OCI-LY3 (cell line): ENCODE measurements around the gene TAL2.
"Not testable (repeated sequence)": the region's sequence is repeated elsewhere in the genome, so short reads cannot be mapped to it uniquely, and the experiment has no call there.

Experiments used
- H2AFZ ChIP-seq: fragments of 200-600, 300-600 bp; shearing (Covaris generic); 2 replicates; pipeline ENCODE4 v1.6.0; 2014; ENCODE audit warnings: antibody characterized with exemption, low read depth, low read length
- H3K27ac ChIP-seq: fragments of 200-600, 300-600 bp; sonication (generic); 2 replicates; pipeline ENCODE4 v1.5.1; 2014; ENCODE audit warnings: mild to moderate bottlenecking, low read length, moderate library complexity, mixed read lengths
- H3K27me3 ChIP-seq: fragments of 200-600, 300-600 bp; sonication (generic); 2 replicates; pipeline ENCODE4 v1.6.1; 2014; ENCODE audit warnings: low read depth, low read length, mixed read lengths
- H3K36me3 ChIP-seq: fragments of 200-600, 300-600 bp; sonication (generic); replicated peaks from 2 replicates; pipeline ENCODE3; 2014; ENCODE audit warnings: low read depth, low read length, mixed read lengths
- H3K4me1 ChIP-seq: fragments of 300-600, 200-600 bp; sonication (generic); 2 replicates; pipeline ENCODE4 v1.6.1; 2014; ENCODE audit warnings: low read length, mixed read lengths
- H3K4me2 ChIP-seq: fragments of 200-600, 300-600 bp; sonication (generic); 2 replicates; pipeline ENCODE4 v1.6.1; 2014; ENCODE audit warnings: low read length, mixed read lengths
- H3K4me3 ChIP-seq: fragments of 300-600, 200-600 bp; sonication (generic); 2 replicates; pipeline ENCODE4 v1.5.1; 2014; ENCODE audit warnings: antibody characterized with exemption, mild to moderate bottlenecking, low read length, moderate library complexity
- H3K79me2 ChIP-seq: fragments of 300-600, 200-600 bp; shearing (Covaris generic); 2 replicates; pipeline ENCODE4 v1.6.1; 2014; ENCODE audit warnings: mild to moderate bottlenecking, low read length, mixed read lengths
- H3K9ac ChIP-seq: fragments of 300-600, 200-600 bp; shearing (Covaris generic); 2 replicates; pipeline ENCODE4 v1.6.0; 2014; ENCODE audit warnings: mild to moderate bottlenecking, low read length, moderate library complexity
- H3K9me3 ChIP-seq: fragments of 200-600, 300-600 bp; shearing (Covaris generic); 2 replicates; pipeline ENCODE4 v1.6.1; 2014; ENCODE audit warnings: low read length, mixed read lengths; ENCODE audit not compliant: insufficient read depth
- H4K20me1 ChIP-seq: fragments of 200-600, 300-600 bp; sonication (generic); 2 replicates; pipeline ENCODE4 v1.6.1; 2016; ENCODE audit warnings: low read length, mixed read lengths; ENCODE audit not compliant: insufficient read depth
- CTCF ChIP-seq: fragments of 200-600, 300-600 bp; sonication (generic); IDR thresholded peaks from 2 replicates; pipeline ENCODE4 v1.5.1; 2014; ENCODE audit warnings: antibody characterized with exemption, low read length, low read depth
- EZH2phosphoT487 ChIP-seq: fragments of 200-600 bp; shearing (Covaris generic); IDR thresholded peaks from 2 replicates; pipeline ENCODE4 v1.6.1; 2018; ENCODE audit warnings: antibody characterized with exemption, mixed run types, low read depth

The TAL2 gene

DNA sequence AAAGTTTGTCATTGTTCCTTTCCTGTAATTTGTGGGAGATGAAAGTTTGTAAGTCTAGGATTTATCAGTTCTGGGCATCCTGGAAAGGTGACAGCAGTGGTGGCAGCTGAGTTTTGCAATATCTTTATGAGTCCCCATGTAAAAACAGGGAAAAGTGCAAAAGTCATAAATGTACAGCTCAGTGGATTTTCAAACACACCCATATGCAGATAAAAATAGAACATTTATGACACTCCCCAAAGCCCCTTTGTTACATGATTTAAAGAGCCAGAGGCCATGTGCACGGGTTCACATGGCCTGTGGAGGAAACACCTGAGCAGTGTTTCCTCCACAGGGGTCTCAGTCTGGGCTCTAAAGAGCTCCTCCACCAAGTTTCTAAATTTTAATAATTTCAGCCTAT is 38.4 kb downstream of the TAL2 start:
- Histone ChIP-seq H3K27me3 (no peaks in the 10 kb centered on the region), H3K4me1 (peaks cover 3% of the 10 kb centered on the region), H3K27ac (no peak overlapping the region), H3K9me3 (no peaks in the 10 kb centered on the region), H3K79me2 (peaks cover 37% of the 10 kb centered on the region), H3K9ac (no peak overlapping the region), H3K4me3 (no peak overlapping the region), H2AFZ (no peak overlapping the region), H4K20me1 (peaks cover 2% of the 10 kb centered on the region; the same call in 1 of the 2 replicates), H3K36me3 (peaks cover 5% of the 10 kb centered on the region), H3K4me2 (no peak overlapping the region)
- TF ChIP-seq EZH2phosphoT487 = no peak
- no peak for TF ChIP-seq CTCF

DNA sequence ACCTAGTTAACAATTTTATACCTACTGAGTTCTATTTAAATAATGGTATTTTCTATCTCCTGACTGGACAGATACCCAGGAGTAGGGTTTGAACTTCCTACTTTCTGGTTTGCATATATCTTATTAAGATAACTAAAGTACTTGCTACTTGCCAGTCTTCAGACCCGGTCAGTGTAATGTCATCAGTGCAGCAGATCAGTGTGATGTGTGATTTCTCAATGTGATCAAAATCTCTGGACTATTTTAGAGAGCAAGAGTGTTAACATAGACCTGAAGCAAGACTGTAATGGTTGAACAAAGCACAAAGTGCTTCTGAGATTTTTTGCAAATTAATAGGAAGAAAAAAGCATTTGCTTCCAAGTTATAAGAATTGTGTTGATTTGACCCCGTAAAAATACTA is 38.9 kb downstream of the TAL2 start:
- no peak overlapping the region for H2AFZ ChIP-seq
- H3K36me3 ChIP-seq = peaks cover 5% of the 10 kb centered on the region
- no peaks in the 10 kb centered on the region for H3K27me3 ChIP-seq
- no peak overlapping the region for H3K9ac ChIP-seq
- H3K4me3 ChIP-seq = no peak overlapping the region
- no peaks in the 10 kb centered on the region for H3K4me1 ChIP-seq
- peaks cover 34% of the 10 kb centered on the region for H3K79me2 ChIP-seq
- H3K4me2 ChIP-seq = no peak overlapping the region
- H4K20me1 ChIP-seq = no peaks in the 10 kb centered on the region
- no peaks in the 10 kb centered on the region for H3K9me3 ChIP-seq
- TF ChIP-seq CTCF = no peak
- TF ChIP-seq EZH2phosphoT487 = no peak
- no peak overlapping the region for H3K27ac ChIP-seq

DNA sequence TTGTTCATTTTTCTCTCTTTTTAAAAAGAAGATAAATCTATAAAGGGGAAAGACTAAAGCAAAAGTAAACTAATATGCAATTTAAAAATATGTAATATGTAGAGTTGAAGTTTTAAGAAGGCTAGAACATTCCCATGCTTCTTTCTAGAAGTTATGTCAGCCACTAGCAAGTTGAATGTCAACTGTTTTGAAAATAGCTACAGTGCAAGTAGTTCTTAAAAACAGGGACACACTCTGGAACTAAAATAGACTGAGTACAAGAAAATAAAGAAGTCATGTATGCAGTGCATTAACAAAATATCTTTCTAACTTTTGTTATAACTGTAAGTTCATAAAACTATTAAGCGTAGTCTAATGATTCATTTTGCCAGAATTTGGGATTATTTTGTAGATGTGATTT is 40.0 kb downstream of the TAL2 start:
- Histone ChIP-seq H3K4me1 (no peaks in the 10 kb centered on the region), H3K4me3 (no peak overlapping the region), H4K20me1 (no peaks in the 10 kb centered on the region), H3K9ac (no peak overlapping the region), H3K36me3 (peaks cover 7% of the 10 kb centered on the region), H3K27ac (no peak overlapping the region), H3K9me3 (no peaks in the 10 kb centered on the region), H3K27me3 (no peaks in the 10 kb centered on the region), H3K79me2 (peaks cover 27% of the 10 kb centered on the region), H3K4me2 (no peak overlapping the region), H2AFZ (no peak overlapping the region)
- TF ChIP-seq CTCF (no peak), EZH2phosphoT487 (no peak)

- not testable (repeated sequence) for H4K20me1 ChIP-seq, H3K4me3 ChIP-seq, H3K9me3 ChIP-seq, H3K9ac ChIP-seq, H2AFZ ChIP-seq, H3K27me3 ChIP-seq, H3K4me1 ChIP-seq, H3K36me3 ChIP-seq, H3K27ac ChIP-seq, H3K4me2 ChIP-seq
- H3K79me2 ChIP-seq = peaks cover 19% of the 10 kb centered on the region
Measured at GRCh38 chr9:105703638-105704037, 41.4 kb downstream of the TAL2 start.

- H3K4me2 ChIP-seq = no peak overlapping the region
- no peak for TF ChIP-seq EZH2phosphoT487
- TF ChIP-seq CTCF = no peak
- H3K36me3 ChIP-seq = peaks cover 7% of the 10 kb centered on the region
- H2AFZ ChIP-seq = no peak overlapping the region
- H3K9ac ChIP-seq = no peak overlapping the region
- H3K27me3 ChIP-seq = no peaks in the 10 kb centered on the region
- 0 out of 2 replicates have a peak, but pooled peaks cover 1% of the 10 kb centered on the region for H3K79me2 ChIP-seq
- H3K4me3 ChIP-seq = no peak overlapping the region
- no peaks in the 10 kb centered on the region for H4K20me1 ChIP-seq
- no peaks in the 10 kb centered on the region for H3K4me1 ChIP-seq
- H3K27ac ChIP-seq = no peak overlapping the region
- H3K9me3 ChIP-seq = no peaks in the 10 kb centered on the region
Measured at GRCh38 chr9:105706156-105706555, 43.9 kb downstream of the TAL2 start.
